Stomach (tissue), 9 donors: ENCODE data around the gene EEFSEC. TPM values are rescaled to one million over a fixed set of nuclear protein-coding genes. Genes with fewer than 3 reads are reported as not detected.

ENCODE experiments used
- DNase-seq, 2 donors: peaks; one replicate each; pipeline versions ENCODE4 v3.0.0 to v3.0.0-alpha.2; 2013 to 2019
- H3K27ac ChIP-seq, 5 donors: fragments of 200-600 bp in 4 of 5; sonication (generic) in 4 of 5; one replicate each; pipeline ENCODE4 v1.5.1; 2013 to 2019; ENCODE audit warnings: mild to moderate bottlenecking in 1 of 5, moderate library complexity in 1 of 5
- H3K27me3 ChIP-seq, 3 donors: fragments of 200-600 bp; sonication (generic); one replicate each; pipeline ENCODE4 v1.5.1; 2017 to 2019; ENCODE audit warnings: mixed run types in 1 of 3
- H3K36me3 ChIP-seq, 4 donors: fragments of 200-600 bp; sonication (generic); 1 replicate in 3 of 4; 2 replicates in 1 of 4; pipeline ENCODE4 v1.5.1; 2016 to 2019
- H3K4me1 ChIP-seq, 4 donors: fragments of 200-600 bp; sonication (generic); one replicate each; pipeline ENCODE4 v1.5.1; 2016 to 2019
- H3K4me3 ChIP-seq, 4 donors: fragments of 200-600 bp; sonication (generic) in 3 of 4; one replicate each; pipeline ENCODE4 v1.5.1; 2016 to 2019; ENCODE audit warnings: mild to moderate bottlenecking in 1 of 4
- H3K9me3 ChIP-seq, 4 donors: fragments of 200-600 bp; sonication (generic); one replicate each; pipeline ENCODE4 v1.5.1; 2016 to 2019
- CTCF ChIP-seq, 7 experiments: fragments of 450-650 bp in 4 of 7; fragments of 200-600 bp in 3 of 7; sonication (generic) in 3 of 7; IDR thresholded peaks; one replicate each; pipeline ENCODE4 v1.5.1; 2016 to 2019; ENCODE audit warnings: antibody characterized with exemption in 7 of 7, control low read depth in 2 of 7, mild to moderate bottlenecking in 1 of 7
- EP300 ChIP-seq: sonication (generic); formaldehyde crosslinking; IDR thresholded peaks from one replicate; pipeline ENCODE4 v1.6.1; 2017; ENCODE audit warnings: antibody characterized with exemption
- POLR2A ChIP-seq, 4 donors: fragments of 450-650 bp; IDR thresholded peaks; one replicate each; pipeline ENCODE4 v1.6.1; 2016; ENCODE audit warnings: antibody characterized with exemption in 4 of 4, control low read depth in 2 of 4, mild to moderate bottlenecking in 1 of 4, moderate library complexity in 1 of 4
- POLR2AphosphoS5 ChIP-seq, 3 donors: sonication (generic); formaldehyde crosslinking; IDR thresholded peaks; one replicate each; pipeline ENCODE4 v1.6.1; 2016; ENCODE audit warnings: antibody characterized with exemption in 3 of 3
- WGBS, 5 donors: extraction: QIAGEN DNeasy Blood & Tissue Kit in 3 of 5; methylation state at CpG; one replicate each; pipeline versions ENCODE4 v1.1.5 to v1.1.7; 2013 to 2018; 5-methylcytosine and 5-hydroxymethylcytosine counted together
- intact Hi-C: fragments of 100-400 bp; cut with DNase I; formaldehyde crosslinking; loops from one replicate; pipeline ENCODE4 v1.15.1; 2023; ENCODE audit warnings: low total_unique reads
- polyA plus RNA-seq, 3 donors: library from polyadenylated mRNA; stranded (reverse); fragments of 200-250 nt; gene quantifications; one replicate each; pipeline ENCODE4 v1.2.3, GENCODE V29; 2013
- total RNA-seq, 5 donors: library from RNA; depleted of rRNA; stranded (reverse); fragments of >200 nt; gene quantifications; one replicate each; pipeline versions ENCODE4 v1.1.0 to v1.2.3, GENCODE V29; 2014 to 2016
- donor health status: healthy with polysubstance abuse.
- donor health status: Bipolar disorder and iron deficiency.
- donor health status: healthy.

EEFSEC gene
- total and polyA plus RNA-seq, 8 donors = 5.0 to 39.1 (median 13.2) TPM

- H3K4me1 ChIP-seq = no peaks in the 10 kb centered on the region
- WGBS, 5 donors = 92 to 97% (median 96%) methylated on average over 4 of the region's 4 CpGs
- intact Hi-C loops = no loop called here
- peaks cover 0 to 5% (median 2%) of the 10 kb centered on the region in 4 donors for H3K9me3 ChIP-seq
- TF ChIP-seq CTCF (IDR thresholded peaks at IDR 0.05) = no peak
- TF ChIP-seq EP300 = no peak
- TF ChIP-seq POLR2AphosphoS5 (IDR thresholded peaks at IDR 0.05) = no peak
- TF ChIP-seq POLR2A (IDR thresholded peaks at IDR 0.05) = no peak
- H3K27ac ChIP-seq = no peak overlapping the region
- no peak for DNase-seq
- H3K36me3 ChIP-seq = no peaks in the 10 kb centered on the region
- H3K27me3 ChIP-seq = no peaks in the 10 kb centered on the region
- H3K4me3 ChIP-seq = no peak overlapping the region
These were observed 266.0 kb downstream of the EEFSEC start for GRCh38 chr3:128419311-128419710.

GRCh38 chr3:128420289-128420688, 267.0 kb downstream of the EEFSEC start:
- intact Hi-C loops = no loop called here
- Histone ChIP-seq H3K4me1 (no peaks in the 10 kb centered on the region), H3K9me3 (peaks cover 0 to 5% (median 2%) of the 10 kb centered on the region in 4 donors), H3K27me3 (no peaks in the 10 kb centered on the region), H3K36me3 (no peaks in the 10 kb centered on the region), H3K27ac (no peak overlapping the region), H3K4me3 (no peak overlapping the region)
- DNase-seq = no peak
- TF ChIP-seq POLR2AphosphoS5 (IDR thresholded peaks at IDR 0.05) (no peak), CTCF (IDR thresholded peaks at IDR 0.05) (no peak), POLR2A (IDR thresholded peaks at IDR 0.05) (no peak), EP300 (no peak)
- 91 to 95% (median 93%) methylated on average over 4 to 7 of the region's 7 CpGs for WGBS, 5 donors

- no peak overlapping the region for H3K4me3 ChIP-seq
- no peaks in the 10 kb centered on the region for H3K36me3 ChIP-seq
- H3K27ac ChIP-seq = no peak overlapping the region
- intact Hi-C loops = no loop called here
- WGBS, 5 donors = 84 to 95% (median 87%) methylated on average over 10 to 12 of the region's 12 CpGs; no CpG with 5 or more reads in 1 of the 5 donors
- H3K9me3 ChIP-seq = peaks cover 0 to 5% (median 2%) of the 10 kb centered on the region in 4 donors
- DNase-seq = no peak
- TF ChIP-seq CTCF (IDR thresholded peaks at IDR 0.05) = no peak
- TF ChIP-seq POLR2A (IDR thresholded peaks at IDR 0.05) = no peak
- peaks cover 0 to 3% (median 0%) of the 10 kb centered on the region in 4 donors for H3K4me1 ChIP-seq
- H3K27me3 ChIP-seq = peaks cover 0 to 5% (median 0%) of the 10 kb centered on the region in 3 donors
These were observed 267.6 kb downstream of the EEFSEC start for GRCh38 chr3:128420720-128421438.

- Histone ChIP-seq H3K36me3 (no peaks in the 10 kb centered on the region), H3K27me3 (peaks cover 0 to 9% (median under 1%) of the 10 kb centered on the region in 3 donors), H3K4me3 (no peak overlapping the region), H3K4me1 (peaks cover under 1 to 8% (median 5%) of the 10 kb centered on the region in 4 donors), H3K9me3 (peaks cover 0 to 5% (median 2%) of the 10 kb centered on the region in 4 donors), H3K27ac (no peak overlapping the region)
- 54 to 86% (median 68%) methylated on average over 2 to 11 of the region's 11 CpGs for WGBS, 5 donors
- intact Hi-C loops = no loop called here
- DNase-seq = peak in 1 of 2 donors; percentile 39
- TF ChIP-seq EP300 (no peak), POLR2A (IDR thresholded peaks at IDR 0.05) (no peak), POLR2AphosphoS5 (IDR thresholded peaks at IDR 0.05) (no peak), CTCF (IDR thresholded peaks at IDR 0.05) (no peak)
These were observed 268.2 kb downstream of the EEFSEC start for GRCh38 chr3:128421439-128421836.
